Left forelimb (tissue), 1 donor: ENCODE measurements around the gene PRKD2.
A peak's percentile ranks its signal among the peaks of the same experiment; 100 is the strongest.
"Not testable (repeated sequence)": the region's sequence is repeated elsewhere in the genome, so short reads cannot be mapped to it uniquely, and the experiment has no call there.

Experiments used
- DNase-seq: peaks from one replicate; pipeline ENCODE4 v3.0.0-alpha.2; 2018; ENCODE audit warnings: low spot score

PRKD2 gene

GRCh38 chr19:46723471-46723870, 6.6 kb upstream of the PRKD2 start:
- no peak for DNase-seq

GRCh38 chr19:46723023-46723461, 6.1 kb upstream of the PRKD2 start:
- DNase-seq, result no peak

- DNase-seq, result no peak
These were observed 5.6 kb upstream of the PRKD2 start for GRCh38 chr19:46722421-46723022.

- no peak for DNase-seq
These were observed 5.1 kb upstream of the PRKD2 start for GRCh38 chr19:46722004-46722380.

- DNase-seq, result no peak
These were observed 4.5 kb upstream of the PRKD2 start for GRCh38 chr19:46721269-46722003.

GRCh38 chr19:46720503-46721239, 3.8 kb upstream of the PRKD2 start:
- DNase-seq, result no peak

GRCh38 chr19:46719629-46720502, 3.0 kb upstream of the PRKD2 start:
- DNase-seq, result no peak

- DNase-seq, result no peak
These were observed 2.2 kb upstream of the PRKD2 start for GRCh38 chr19:46718934-46719622.

- DNase-seq, result no peak
These were observed 1.4 kb upstream of the PRKD2 start for GRCh38 chr19:46718157-46718933.

- no peak for DNase-seq
These were observed 816 bp upstream of the PRKD2 start for GRCh38 chr19:46717716-46718143.

- no peak for DNase-seq
These were observed 261 bp downstream of the PRKD2 start for GRCh38 chr19:46716672-46717033.

GRCh38 chr19:46715975-46716671, 791 bp downstream of the PRKD2 start:
- DNase-seq, result no peak

- DNase-seq, result no peak
These were observed 1.3 kb downstream of the PRKD2 start for GRCh38 chr19:46715620-46715974.

- no peak for DNase-seq
These were observed 2.3 kb downstream of the PRKD2 start for GRCh38 chr19:46714444-46715106.

- DNase-seq, result peak; percentile 94
These were observed 3.0 kb downstream of the PRKD2 start for GRCh38 chr19:46713781-46714443.

- DNase-seq, result not testable (repeated sequence)
These were observed 4.1 kb downstream of the PRKD2 start for GRCh38 chr19:46712768-46713338.

- DNase-seq, result no peak
These were observed 6.2 kb downstream of the PRKD2 start for GRCh38 chr19:46710687-46711086.

GRCh38 chr19:46704379-46705076, 12.4 kb downstream of the PRKD2 start:
- no peak for DNase-seq
